Adipocyte (in vitro differentiated cells): ENCODE results near the gene DAGLA.

ENCODE experiments used
- DNase-seq: peaks from one replicate; pipeline ENCODE4 v3.0.0-alpha.2; 2015; ENCODE audit warnings: low read depth
- H3K27me3 ChIP-seq: replicated peaks from 2 replicates; pipeline ENCODE4 v1.7.0; 2013; ENCODE audit warnings: mild to moderate bottlenecking, low read length, moderate library complexity; ENCODE audit not compliant: control insufficient read depth, insufficient read depth
- H3K36me3 ChIP-seq: 2 replicates; pipeline ENCODE4 v1.7.0; 2013; ENCODE audit warnings: low read length, mild to moderate bottlenecking, moderate library complexity; ENCODE audit not compliant: control insufficient read depth, insufficient read depth, severe bottlenecking
- H3K4me1 ChIP-seq: 2 replicates; pipeline ENCODE4 v1.7.0; 2013; ENCODE audit warnings: mild to moderate bottlenecking, low read length, moderate library complexity; ENCODE audit not compliant: control insufficient read depth, insufficient read depth
- H3K4me3 ChIP-seq: 2 replicates; pipeline ENCODE4 v1.7.0; 2013; ENCODE audit warnings: mild to moderate bottlenecking, low read length, moderate library complexity
- H3K9ac ChIP-seq: 2 replicates; pipeline ENCODE4 v1.7.0; 2013; ENCODE audit warnings: mild to moderate bottlenecking, low read length, moderate library complexity
- H3K9me3 ChIP-seq: 2 replicates; pipeline ENCODE4 v1.7.0; 2013; ENCODE audit warnings: mild to moderate bottlenecking, low read length, moderate library complexity; ENCODE audit not compliant: control insufficient read depth

Gene DAGLA

DNA sequence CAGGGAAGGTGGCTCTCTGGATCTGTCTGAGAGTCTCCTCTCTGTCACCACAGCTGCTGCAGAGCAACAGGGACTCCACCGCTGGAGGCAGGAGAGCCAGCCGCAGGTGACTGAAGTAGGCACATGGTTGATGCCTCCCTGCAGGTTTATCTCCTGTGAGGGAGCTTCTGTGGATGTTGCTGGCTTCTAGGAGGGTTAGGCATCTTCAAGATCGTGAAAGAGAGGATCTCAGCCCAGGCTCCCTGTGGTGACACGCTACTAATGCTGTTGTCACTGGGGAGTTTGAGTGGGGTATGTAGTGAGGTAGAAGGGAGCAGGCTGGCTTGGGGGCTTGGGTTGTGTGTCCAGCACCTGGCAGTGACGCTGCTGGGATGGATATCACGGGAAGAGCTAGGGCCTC lies 34.1 kb downstream of the DAGLA start:
- H3K4me3 ChIP-seq, result no peak overlapping the region
- H3K36me3 ChIP-seq, result no peaks in the 10 kb centered on the region
- H3K9me3 ChIP-seq, result no peaks in the 10 kb centered on the region
- H3K27me3 ChIP-seq, result no peaks in the 10 kb centered on the region
- no peaks in the 10 kb centered on the region for H3K4me1 ChIP-seq
- no peak for DNase-seq
- no peak overlapping the region for H3K9ac ChIP-seq

DNA sequence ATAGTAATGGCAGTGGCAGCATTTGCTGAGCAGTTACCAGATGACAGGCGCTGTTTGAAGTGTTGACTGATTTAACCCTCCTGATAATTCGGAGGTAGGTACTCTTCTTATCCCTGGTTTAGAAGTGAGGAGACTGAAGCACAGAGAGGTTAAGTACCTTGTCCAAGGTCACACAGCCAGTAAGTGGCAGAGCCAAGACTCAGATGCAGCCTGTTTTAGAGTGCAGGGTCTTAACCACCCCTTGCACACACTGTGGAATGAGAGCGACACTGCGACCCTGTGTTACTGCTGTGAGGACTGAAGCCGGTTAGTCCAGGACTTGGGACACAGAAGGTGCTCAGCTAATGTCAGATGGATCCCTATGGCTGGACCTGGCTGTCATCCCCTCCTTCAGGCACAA lies 34.7 kb downstream of the DAGLA start:
- Histone ChIP-seq H3K27me3 (no peaks in the 10 kb centered on the region), H3K36me3 (no peaks in the 10 kb centered on the region), H3K4me1 (no peaks in the 10 kb centered on the region), H3K4me3 (no peak overlapping the region), H3K9me3 (no peaks in the 10 kb centered on the region), H3K9ac (no peak overlapping the region)
- no peak for DNase-seq

GRCh38 chr11:61715867-61716266 lies 35.7 kb downstream of the DAGLA start:
- H3K27me3 ChIP-seq, result no peaks in the 10 kb centered on the region
- no peaks in the 10 kb centered on the region for H3K9me3 ChIP-seq
- H3K36me3 ChIP-seq, result no peaks in the 10 kb centered on the region
- H3K9ac ChIP-seq, result no peak overlapping the region
- no peak for DNase-seq
- no peaks in the 10 kb centered on the region for H3K4me1 ChIP-seq
- H3K4me3 ChIP-seq, result no peak overlapping the region

DNA sequence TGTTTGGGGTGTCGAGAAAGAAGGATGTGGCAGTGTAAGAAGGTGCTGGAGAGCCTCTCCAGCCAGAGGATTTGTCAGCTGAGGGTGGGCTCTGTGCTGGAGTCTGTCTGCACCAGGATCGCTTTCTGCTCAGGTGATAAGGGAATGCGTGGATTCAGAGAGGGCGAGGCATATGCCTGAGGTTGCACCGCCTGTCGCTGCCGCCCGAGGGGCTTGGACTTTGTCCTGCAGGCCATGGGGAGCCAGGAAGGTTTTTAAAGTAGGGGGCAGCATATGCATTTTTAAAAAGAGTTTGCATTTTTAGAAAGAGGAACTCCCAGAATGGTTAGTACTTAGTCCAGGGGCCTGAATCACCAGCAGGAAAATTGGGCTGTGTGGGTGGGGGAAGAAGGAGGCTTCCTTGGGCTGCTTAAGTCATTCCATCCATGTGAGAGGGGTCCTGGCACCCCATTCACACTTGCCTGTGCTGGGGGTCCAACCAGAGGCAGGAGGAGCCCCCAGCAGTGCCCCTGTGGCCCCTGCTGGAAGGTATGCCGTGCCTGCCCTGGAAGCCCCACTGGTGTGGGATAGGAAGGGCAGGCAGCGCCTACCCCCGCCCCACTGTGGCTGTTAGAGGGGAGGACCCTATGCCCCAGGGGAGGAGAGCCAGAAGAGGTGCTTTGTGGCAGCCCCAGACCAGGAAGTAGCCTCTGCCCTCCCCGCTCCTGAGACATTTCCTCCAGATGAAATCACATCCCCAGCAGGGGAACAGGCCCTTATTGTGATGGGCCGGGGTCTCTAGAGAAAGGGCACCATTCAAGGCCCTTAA lies 36.5 kb downstream of the DAGLA start:
- no peak for DNase-seq
- H3K4me1 ChIP-seq, result no peaks in the 10 kb centered on the region
- H3K4me3 ChIP-seq, result no peak overlapping the region
- no peak overlapping the region for H3K9ac ChIP-seq
- H3K36me3 ChIP-seq, result no peaks in the 10 kb centered on the region
- H3K9me3 ChIP-seq, result no peaks in the 10 kb centered on the region
- no peaks in the 10 kb centered on the region for H3K27me3 ChIP-seq

GRCh38 chr11:61717286-61718033 lies 37.3 kb downstream of the DAGLA start:
- H3K4me3 ChIP-seq, result no peak overlapping the region
- H3K4me1 ChIP-seq, result no peaks in the 10 kb centered on the region
- H3K27me3 ChIP-seq, result no peaks in the 10 kb centered on the region
- no peaks in the 10 kb centered on the region for H3K36me3 ChIP-seq
- DNase-seq, result no peak
- no peak overlapping the region for H3K9ac ChIP-seq
- H3K9me3 ChIP-seq, result no peaks in the 10 kb centered on the region

- DNase-seq, result no peak
These were observed 37.9 kb downstream of the DAGLA start for GRCh38 chr11:61718046-61718531.

DNA sequence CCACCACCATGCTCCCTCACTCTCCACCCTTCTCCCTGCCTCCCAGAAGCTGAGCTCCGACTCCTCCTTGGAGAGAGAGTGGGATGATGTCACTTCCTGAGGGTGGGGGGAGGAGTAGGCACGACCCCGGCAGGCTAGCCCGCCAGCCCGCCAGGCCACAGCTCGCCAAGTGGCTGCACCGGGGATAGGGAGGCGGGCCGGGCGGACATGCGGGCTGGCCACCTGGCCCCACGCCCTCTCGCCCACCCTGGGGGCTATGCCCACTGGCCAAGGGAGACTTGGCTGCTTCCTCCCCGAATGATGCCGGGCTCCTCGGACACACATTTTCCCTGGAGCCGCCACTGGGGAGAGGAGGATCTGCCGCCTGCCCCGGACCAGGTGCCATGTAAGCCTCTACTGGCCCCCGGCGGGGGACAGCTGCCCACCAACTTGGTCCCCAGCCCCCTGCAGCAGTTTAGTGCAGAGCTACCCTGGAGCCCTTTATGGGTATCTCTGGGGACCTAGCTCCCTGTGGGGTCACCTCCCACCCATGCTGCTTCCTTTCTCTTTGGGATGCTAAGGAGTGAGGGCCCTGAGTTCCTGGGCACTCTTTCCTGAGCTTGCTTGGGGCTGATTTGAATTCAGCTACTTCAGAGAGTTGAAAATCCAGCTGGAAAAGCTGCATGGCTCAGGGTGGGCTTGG lies 38.6 kb downstream of the DAGLA start:
- DNase-seq, result peak; percentile 82
- H3K9ac ChIP-seq, result peak overlapping the region; percentile 56
- no peaks in the 10 kb centered on the region for H3K36me3 ChIP-seq
- peak overlapping the region; percentile 72 for H3K4me3 ChIP-seq
- H3K4me1 ChIP-seq, result no peaks in the 10 kb centered on the region
- no peaks in the 10 kb centered on the region for H3K27me3 ChIP-seq
- no peaks in the 10 kb centered on the region for H3K9me3 ChIP-seq

More at GRCh38 chr11:61718046-61718531, 37.9 kb downstream of the DAGLA start:
- H3K4me1 ChIP-seq, result no peaks in the 10 kb centered on the region
- H3K4me3 ChIP-seq, result peak overlapping the region; percentile 27
- H3K9me3 ChIP-seq, result no peaks in the 10 kb centered on the region
- H3K27me3 ChIP-seq, result no peaks in the 10 kb centered on the region
- H3K36me3 ChIP-seq, result no peaks in the 10 kb centered on the region
- H3K9ac ChIP-seq, result peak overlapping the region; percentile 54

- Histone ChIP-seq H3K36me3 (no peaks in the 10 kb centered on the region), H3K9me3 (no peaks in the 10 kb centered on the region), H3K4me3 (no peak overlapping the region), H3K9ac (no peak overlapping the region), H3K27me3 (no peaks in the 10 kb centered on the region), H3K4me1 (no peaks in the 10 kb centered on the region)
- no peak for DNase-seq
These were observed 39.8 kb downstream of the DAGLA start for GRCh38 chr11:61719978-61720377.

- Histone ChIP-seq H3K4me3 (no peak overlapping the region), H3K27me3 (no peaks in the 10 kb centered on the region), H3K9me3 (no peaks in the 10 kb centered on the region), H3K4me1 (no peaks in the 10 kb centered on the region), H3K9ac (no peak overlapping the region), H3K36me3 (no peaks in the 10 kb centered on the region)
- no peak for DNase-seq
These were observed 40.4 kb downstream of the DAGLA start for GRCh38 chr11:61720597-61720996.

- H3K9ac ChIP-seq, result no peak overlapping the region
- no peaks in the 10 kb centered on the region for H3K36me3 ChIP-seq
- DNase-seq, result no peak
- no peaks in the 10 kb centered on the region for H3K4me1 ChIP-seq
- no peaks in the 10 kb centered on the region for H3K27me3 ChIP-seq
- H3K4me3 ChIP-seq, result no peak overlapping the region
- no peaks in the 10 kb centered on the region for H3K9me3 ChIP-seq
These were observed 44.2 kb downstream of the DAGLA start for GRCh38 chr11:61724437-61724836.

GRCh38 chr11:61725781-61726231 lies 45.6 kb downstream of the DAGLA start:
- H3K4me1 ChIP-seq, result no peaks in the 10 kb centered on the region
- H3K27me3 ChIP-seq, result no peaks in the 10 kb centered on the region
- H3K9me3 ChIP-seq, result no peaks in the 10 kb centered on the region
- H3K36me3 ChIP-seq, result no peaks in the 10 kb centered on the region
- no peak for DNase-seq
- no peak overlapping the region for H3K9ac ChIP-seq
- no peak overlapping the region for H3K4me3 ChIP-seq
